ENCODE results near the gene CORO2A.

The CORO2A gene

DNA sequence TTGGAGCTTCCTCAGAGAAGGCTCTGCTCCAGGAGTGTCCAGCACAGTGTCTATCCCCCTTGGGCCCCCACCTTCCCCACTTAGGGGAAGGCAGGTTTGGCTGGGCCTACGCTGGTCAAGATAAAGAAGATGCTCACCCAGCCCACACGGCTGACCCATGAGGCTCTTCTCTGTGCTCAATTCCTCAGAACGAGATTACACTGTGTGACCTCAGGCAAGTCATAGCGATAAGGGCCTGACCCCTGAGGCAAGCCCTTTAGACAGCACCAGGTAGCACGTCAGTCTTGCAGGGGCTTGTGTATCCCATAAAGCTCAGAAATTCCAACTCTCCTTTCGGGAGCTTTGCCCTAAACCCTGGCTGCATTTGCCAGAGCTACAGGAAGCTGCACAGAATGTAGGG, 32.6 kb downstream of the CORO2A start:
- TF ChIP-seq, protein P1, sequence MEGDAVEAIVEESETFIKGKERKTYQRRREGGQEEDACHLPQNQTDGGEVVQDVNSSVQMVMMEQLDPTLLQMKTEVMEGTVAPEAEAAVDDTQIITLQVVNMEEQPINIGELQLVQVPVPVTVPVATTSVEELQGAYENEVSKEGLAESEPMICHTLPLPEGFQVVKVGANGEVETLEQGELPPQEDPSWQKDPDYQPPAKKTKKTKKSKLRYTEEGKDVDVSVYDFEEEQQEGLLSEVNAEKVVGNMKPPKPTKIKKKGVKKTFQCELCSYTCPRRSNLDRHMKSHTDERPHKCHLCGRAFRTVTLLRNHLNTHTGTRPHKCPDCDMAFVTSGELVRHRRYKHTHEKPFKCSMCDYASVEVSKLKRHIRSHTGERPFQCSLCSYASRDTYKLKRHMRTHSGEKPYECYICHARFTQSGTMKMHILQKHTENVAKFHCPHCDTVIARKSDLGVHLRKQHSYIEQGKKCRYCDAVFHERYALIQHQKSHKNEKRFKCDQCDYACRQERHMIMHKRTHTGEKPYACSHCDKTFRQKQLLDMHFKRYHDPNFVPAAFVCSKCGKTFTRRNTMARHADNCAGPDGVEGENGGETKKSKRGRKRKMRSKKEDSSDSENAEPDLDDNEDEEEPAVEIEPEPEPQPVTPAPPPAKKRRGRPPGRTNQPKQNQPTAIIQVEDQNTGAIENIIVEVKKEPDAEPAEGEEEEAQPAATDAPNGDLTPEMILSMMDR (IDR thresholded peaks at IDR 0.05; ENCODE audit: borderline replicate concordance, extremely low read depth, low read length, poor library complexity, severe bottlenecking), result no peak
- no peak for TF ChIP-seq EZH2 (IDR thresholded peaks at IDR 0.05; ENCODE audit: borderline replicate concordance, low read depth, low read length, severe bottlenecking)
- H3K36me3 ChIP-seq (ENCODE audit: insufficient read depth, low read length), result no peaks in the 10 kb centered on the region
- no peak overlapping the region for H3K4me2 ChIP-seq (ENCODE audit: insufficient read depth, low read length)
- H3K27ac ChIP-seq (ENCODE audit: low read length), result no peak overlapping the region
- H3K9ac ChIP-seq (ENCODE audit: low read depth, low read length), result no peak overlapping the region
- ATAC-seq (ENCODE audit: insufficient read depth, low read depth), result no peak
- no peaks in the 10 kb centered on the region; the same call in 1 of the 2 replicates for H4K20me1 ChIP-seq (ENCODE audit: insufficient read depth, low read length)
- no peaks in the 10 kb centered on the region for H3K4me1 ChIP-seq (ENCODE audit: insufficient read depth, low read length)
- H3K79me2 ChIP-seq (ENCODE audit: insufficient read depth, low read length), result no peaks in the 10 kb centered on the region
- H3K9me3 ChIP-seq (ENCODE audit: insufficient read depth, low read length, severe bottlenecking), result no peaks in the 10 kb centered on the region
- no peak overlapping the region for H3K4me3 ChIP-seq (ENCODE audit: low read depth in 1 of 2, low read length in 2 of 2)
- no peak for DNase-seq
- no peaks in the 10 kb centered on the region for H3K27me3 ChIP-seq (ENCODE audit: insufficient read depth, low read length, poor library complexity)
- H2AFZ ChIP-seq (ENCODE audit: low read depth, low read length), result no peak overlapping the region

DNA sequence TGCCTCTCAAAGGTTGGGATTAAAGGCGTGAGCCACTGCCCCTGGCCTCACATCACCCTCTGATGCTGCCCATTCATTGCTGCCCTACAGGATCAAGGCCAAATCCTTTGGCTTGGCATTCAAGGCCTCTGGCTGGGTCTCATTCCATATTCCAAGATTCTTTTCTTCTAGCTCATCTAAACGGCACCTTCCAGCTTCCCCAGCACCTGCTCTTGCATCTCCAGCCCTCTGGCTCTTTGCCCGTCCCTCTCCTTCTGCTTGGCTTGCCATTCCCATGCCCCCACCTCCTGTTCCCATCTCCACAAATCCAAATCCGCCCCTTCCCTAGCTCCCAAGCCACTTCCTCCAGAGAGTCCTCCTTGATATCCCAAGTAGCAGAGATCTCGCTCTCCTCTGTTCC, 33.1 kb downstream of the CORO2A start:
- Histone ChIP-seq H3K4me2 (ENCODE audit: insufficient read depth, low read length) (no peak overlapping the region), H3K4me1 (ENCODE audit: insufficient read depth, low read length) (no peaks in the 10 kb centered on the region), H3K9ac (ENCODE audit: low read depth, low read length) (no peak overlapping the region), H3K27me3 (ENCODE audit: insufficient read depth, low read length, poor library complexity) (no peaks in the 10 kb centered on the region), H4K20me1 (ENCODE audit: insufficient read depth, low read length) (no peaks in the 10 kb centered on the region; the same call in 1 of the 2 replicates), H3K27ac (ENCODE audit: low read length) (no peak overlapping the region), H3K79me2 (ENCODE audit: insufficient read depth, low read length) (no peaks in the 10 kb centered on the region), H3K9me3 (ENCODE audit: insufficient read depth, low read length, severe bottlenecking) (no peaks in the 10 kb centered on the region), H2AFZ (ENCODE audit: low read depth, low read length) (no peak overlapping the region), H3K36me3 (ENCODE audit: insufficient read depth, low read length) (no peaks in the 10 kb centered on the region), H3K4me3 (ENCODE audit: low read depth in 1 of 2, low read length in 2 of 2) (no peak overlapping the region)
- TF ChIP-seq EZH2 (IDR thresholded peaks at IDR 0.05; ENCODE audit: borderline replicate concordance, low read depth, low read length, severe bottlenecking), result no peak
- TF ChIP-seq, protein P1 (IDR thresholded peaks at IDR 0.05; ENCODE audit: borderline replicate concordance, extremely low read depth, low read length, poor library complexity, severe bottlenecking), result no peak
- DNase-seq (no peak), ATAC-seq (ENCODE audit: insufficient read depth, low read depth) (no peak)

DNA sequence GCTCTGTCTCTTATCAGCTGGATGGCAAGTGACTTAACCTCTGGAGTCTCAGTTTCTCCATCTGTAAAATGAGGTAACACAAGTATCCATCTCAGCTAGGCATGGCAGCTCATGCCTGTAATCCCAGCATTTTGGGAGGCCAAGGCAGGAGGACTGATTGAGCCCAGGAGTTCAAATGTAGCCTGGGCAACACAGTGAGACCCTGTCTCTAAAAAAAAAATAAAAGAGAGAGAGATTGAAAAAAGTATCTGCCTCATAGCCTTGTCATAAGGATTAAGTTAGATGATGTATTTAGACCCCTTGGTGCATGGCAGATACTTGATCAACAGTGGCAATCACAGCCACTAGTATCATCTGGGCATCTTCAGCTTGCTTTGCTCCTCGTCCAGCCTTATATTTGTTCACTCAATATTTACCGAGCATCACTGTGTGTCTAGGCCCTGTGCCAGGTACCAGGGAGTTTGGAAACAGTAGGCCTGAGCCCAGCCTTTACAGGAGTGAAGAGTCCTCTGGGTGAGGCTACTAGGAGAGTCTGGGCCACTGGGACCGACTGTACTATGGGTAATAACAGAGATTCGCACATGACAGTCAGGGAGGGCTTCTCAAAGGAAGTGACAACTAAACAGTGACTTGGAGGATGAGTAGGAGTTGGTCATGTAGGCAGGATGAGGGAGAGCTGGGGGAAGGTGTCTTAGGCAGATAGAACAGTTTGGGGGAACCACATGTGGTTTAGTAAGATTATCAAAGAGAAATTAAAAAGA, 34.2 kb downstream of the CORO2A start:
- ATAC-seq (ENCODE audit: insufficient read depth, low read depth) (peak; percentile 33; the same call in 1 of the 3 replicates), DNase-seq (no peak)
- H2AFZ ChIP-seq (ENCODE audit: low read depth, low read length), result no peak overlapping the region
- H4K20me1 ChIP-seq (ENCODE audit: insufficient read depth, low read length), result no peaks in the 10 kb centered on the region; the same call in 1 of the 2 replicates
- no peak overlapping the region for H3K27ac ChIP-seq (ENCODE audit: low read length)
- TF ChIP-seq, protein P1 (IDR thresholded peaks at IDR 0.05; ENCODE audit: borderline replicate concordance, extremely low read depth, low read length, poor library complexity, severe bottlenecking), result no peak
- TF ChIP-seq EZH2 (IDR thresholded peaks at IDR 0.05; ENCODE audit: borderline replicate concordance, low read depth, low read length, severe bottlenecking), result no peak
- no peaks in the 10 kb centered on the region for H3K9me3 ChIP-seq (ENCODE audit: insufficient read depth, low read length, severe bottlenecking)
- no peaks in the 10 kb centered on the region for H3K4me1 ChIP-seq (ENCODE audit: insufficient read depth, low read length)
- no peak overlapping the region for H3K9ac ChIP-seq (ENCODE audit: low read depth, low read length)
- no peak overlapping the region for H3K4me2 ChIP-seq (ENCODE audit: insufficient read depth, low read length)
- H3K79me2 ChIP-seq (ENCODE audit: insufficient read depth, low read length), result no peaks in the 10 kb centered on the region
- H3K4me3 ChIP-seq (ENCODE audit: low read depth in 1 of 2, low read length in 2 of 2), result no peak overlapping the region
- H3K27me3 ChIP-seq (ENCODE audit: insufficient read depth, low read length, poor library complexity), result no peaks in the 10 kb centered on the region
- no peaks in the 10 kb centered on the region for H3K36me3 ChIP-seq (ENCODE audit: insufficient read depth, low read length)
